Karpas-422 (cell line): ENCODE measurements around the gene RTN1. TPM values are rescaled to one million over a fixed set of nuclear protein-coding genes. Genes with fewer than 3 reads are reported as not detected.

Experiments used
- DNase-seq: peaks from one replicate; pipeline ENCODE4 v3.0.0-alpha.2; 2015
- H2AFZ ChIP-seq: fragments of 200-600 bp; sonication (generic); 2 replicates; pipeline ENCODE4 v1.6.1; 2014; ENCODE audit warnings: antibody characterized with exemption, low read length, mixed read lengths
- H3K27ac ChIP-seq: fragments of 200-600 bp; sonication (generic); 2 replicates; pipeline ENCODE4 v1.5.1; 2014; ENCODE audit warnings: mild to moderate bottlenecking, low read length, moderate library complexity
- H3K27me3 ChIP-seq: fragments of 200-600 bp; sonication (generic); 2 replicates; pipeline ENCODE4 v1.6.1; 2014; ENCODE audit warnings: low read length, mixed read lengths
- H3K36me3 ChIP-seq: fragments of 200-600 bp; sonication (generic); 2 replicates; pipeline ENCODE4 v1.6.1; 2014; ENCODE audit warnings: low read length, mixed read lengths; ENCODE audit not compliant: insufficient read depth
- H3K4me1 ChIP-seq: fragments of 200-600 bp; sonication (generic); 2 replicates; pipeline ENCODE4 v1.6.1; 2014; ENCODE audit warnings: mild to moderate bottlenecking, low read length, mixed read lengths
- H3K4me2 ChIP-seq: fragments of 200-600 bp; sonication (generic); 2 replicates; pipeline ENCODE4 v1.6.1; 2014; ENCODE audit warnings: low read length, low read depth, mild to moderate bottlenecking; ENCODE audit not compliant: poor library complexity, severe bottlenecking
- H3K4me3 ChIP-seq: fragments of 200-600 bp; sonication (generic); 2 replicates; pipeline ENCODE4 v1.5.1; 2014; ENCODE audit warnings: mild to moderate bottlenecking, antibody characterized with exemption, low read length, mixed read lengths
- H3K79me2 ChIP-seq: fragments of 200-600 bp; sonication (generic); 2 replicates; pipeline ENCODE4 v1.6.1; 2014; ENCODE audit warnings: mild to moderate bottlenecking, low read length, mixed read lengths
- H3K9ac ChIP-seq: fragments of 200-600 bp; sonication (generic); 2 replicates; pipeline ENCODE4 v1.6.0; 2014; ENCODE audit warnings: low read length
- H3K9me2 ChIP-seq: fragments of 200-600 bp; sonication (generic), shearing (Covaris generic); replicated peaks from 2 replicates; pipeline ENCODE4 v1.6.0; 2014; ENCODE audit warnings: mild to moderate bottlenecking, low read length, moderate library complexity; ENCODE audit not compliant: insufficient read depth
- H3K9me3 ChIP-seq: fragments of 300-700, 200-600 bp; sonication (generic); 2 replicates; pipeline ENCODE4 v1.6.1; 2014; ENCODE audit warnings: low read length, mixed read lengths
- H4K20me1 ChIP-seq: fragments of 200-600 bp; sonication (generic); 2 replicates; pipeline ENCODE4 v1.6.1; 2014; ENCODE audit warnings: mild to moderate bottlenecking, antibody characterized with exemption, low read length, low read depth; ENCODE audit not compliant: insufficient read depth
- total RNA-seq: library from RNA; depleted of rRNA; stranded (reverse); fragments of >200 nt; shearing (Covaris generic); gene quantifications from 2 replicates; pipeline ENCODE4 v1.2.3, GENCODE V29; 2014; ENCODE audit warnings: low replicate concordance

Gene RTN1
- total RNA-seq, 1 experiment from 2014 or later = not detected

GRCh38 chr14:59704054-59704645 is 166.4 kb downstream of the RTN1 start:
- H3K4me2 ChIP-seq = no peak overlapping the region
- H3K4me3 ChIP-seq = no peak overlapping the region
- no peaks in the 10 kb centered on the region for H3K36me3 ChIP-seq
- DNase-seq = no peak
- H3K4me1 ChIP-seq = no peaks in the 10 kb centered on the region
- H4K20me1 ChIP-seq = no peaks in the 10 kb centered on the region
- no peaks in the 10 kb centered on the region for H3K9me2 ChIP-seq
- peaks cover 4% of the 10 kb centered on the region for H3K27me3 ChIP-seq
- no peak overlapping the region for H3K9ac ChIP-seq
- no peak overlapping the region for H3K27ac ChIP-seq
- no peaks in the 10 kb centered on the region for H3K79me2 ChIP-seq
- no peak overlapping the region for H2AFZ ChIP-seq
- H3K9me3 ChIP-seq = peaks cover 8% of the 10 kb centered on the region

DNA sequence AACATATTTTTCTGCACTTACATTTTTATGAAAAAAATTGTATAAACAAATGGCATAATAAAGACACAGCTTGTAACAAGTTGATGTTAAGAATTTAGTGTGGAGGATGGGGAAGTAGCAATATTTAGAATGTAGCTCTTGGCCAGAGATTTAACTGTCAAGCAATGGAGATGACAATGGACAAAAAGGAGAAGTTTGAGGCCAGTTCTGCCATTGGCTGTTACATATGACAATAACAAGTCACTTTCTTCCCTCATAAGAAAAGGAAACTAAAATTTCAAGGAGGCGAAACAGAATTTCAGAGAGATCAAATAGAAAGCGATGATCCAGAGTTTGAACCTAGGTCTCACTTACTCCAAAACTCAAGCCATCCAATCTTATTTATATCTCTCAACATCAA is 171.1 kb downstream of the RTN1 start:
- no peak overlapping the region for H3K9ac ChIP-seq
- H3K4me3 ChIP-seq = no peak overlapping the region
- no peak overlapping the region for H3K4me2 ChIP-seq
- no peak for DNase-seq
- H3K4me1 ChIP-seq = no peaks in the 10 kb centered on the region
- H3K27me3 ChIP-seq = peaks cover 4% of the 10 kb centered on the region
- no peaks in the 10 kb centered on the region for H4K20me1 ChIP-seq
- H3K36me3 ChIP-seq = no peaks in the 10 kb centered on the region
- H2AFZ ChIP-seq = no peak overlapping the region
- H3K79me2 ChIP-seq = no peaks in the 10 kb centered on the region
- no peaks in the 10 kb centered on the region for H3K9me2 ChIP-seq
- peaks cover 8% of the 10 kb centered on the region for H3K9me3 ChIP-seq
- H3K27ac ChIP-seq = no peak overlapping the region

DNA sequence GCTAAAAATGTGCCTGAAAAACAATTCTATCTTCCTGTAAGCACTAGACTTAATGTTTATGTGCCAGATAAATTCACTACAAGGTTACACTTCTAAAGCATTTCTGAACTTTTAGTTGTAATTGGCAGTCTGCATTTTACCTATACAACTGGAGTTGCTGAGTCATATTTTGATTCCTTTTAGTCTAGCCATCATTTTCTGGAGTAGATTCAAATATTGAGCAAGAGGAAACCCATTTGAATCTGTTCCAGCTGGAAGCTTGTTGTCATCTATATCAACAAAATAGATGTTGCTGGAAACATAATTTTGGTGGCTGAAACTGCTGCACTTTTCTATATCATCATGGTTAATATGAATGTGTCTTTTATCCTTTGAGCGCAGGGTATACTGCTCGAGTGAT is 171.8 kb downstream of the RTN1 start:
- peaks cover 8% of the 10 kb centered on the region for H3K9me3 ChIP-seq
- H3K9me2 ChIP-seq = no peaks in the 10 kb centered on the region
- H3K27ac ChIP-seq = no peak overlapping the region
- no peak overlapping the region for H3K9ac ChIP-seq
- H3K36me3 ChIP-seq = no peaks in the 10 kb centered on the region
- H3K4me1 ChIP-seq = no peaks in the 10 kb centered on the region
- no peak overlapping the region for H3K4me3 ChIP-seq
- H3K79me2 ChIP-seq = no peaks in the 10 kb centered on the region
- no peak for DNase-seq
- peaks cover 4% of the 10 kb centered on the region for H3K27me3 ChIP-seq
- H3K4me2 ChIP-seq = no peak overlapping the region
- H2AFZ ChIP-seq = no peak overlapping the region
- H4K20me1 ChIP-seq = no peaks in the 10 kb centered on the region

DNA sequence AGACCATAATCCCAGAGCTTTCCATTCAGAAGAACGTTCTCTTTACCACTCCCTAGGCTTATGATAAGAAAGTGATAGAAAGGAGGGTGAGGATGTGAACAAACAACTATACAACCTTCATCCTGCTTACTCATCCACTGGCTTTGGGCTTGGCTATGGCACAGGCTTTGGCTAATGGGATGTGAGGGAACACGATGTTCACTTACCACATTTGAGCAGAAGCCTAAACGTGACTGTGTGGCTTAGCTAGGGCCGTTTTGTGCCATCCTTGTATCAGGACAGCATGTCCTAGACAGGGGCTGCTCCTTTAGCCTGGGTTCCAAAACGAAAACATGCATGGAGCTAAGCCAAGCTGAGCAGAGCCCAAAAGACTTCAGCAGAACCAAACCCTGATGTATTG is 175.4 kb downstream of the RTN1 start:
- Histone ChIP-seq H4K20me1 (no peaks in the 10 kb centered on the region), H3K9me2 (no peaks in the 10 kb centered on the region), H3K27ac (no peak overlapping the region), H2AFZ (no peak overlapping the region), H3K4me3 (no peak overlapping the region), H3K36me3 (no peaks in the 10 kb centered on the region), H3K79me2 (no peaks in the 10 kb centered on the region), H3K4me1 (no peaks in the 10 kb centered on the region), H3K27me3 (no peaks in the 10 kb centered on the region; the same call in 1 of the 2 replicates), H3K4me2 (no peak overlapping the region), H3K9ac (no peak overlapping the region), H3K9me3 (no peaks in the 10 kb centered on the region)
- no peak for DNase-seq

DNA sequence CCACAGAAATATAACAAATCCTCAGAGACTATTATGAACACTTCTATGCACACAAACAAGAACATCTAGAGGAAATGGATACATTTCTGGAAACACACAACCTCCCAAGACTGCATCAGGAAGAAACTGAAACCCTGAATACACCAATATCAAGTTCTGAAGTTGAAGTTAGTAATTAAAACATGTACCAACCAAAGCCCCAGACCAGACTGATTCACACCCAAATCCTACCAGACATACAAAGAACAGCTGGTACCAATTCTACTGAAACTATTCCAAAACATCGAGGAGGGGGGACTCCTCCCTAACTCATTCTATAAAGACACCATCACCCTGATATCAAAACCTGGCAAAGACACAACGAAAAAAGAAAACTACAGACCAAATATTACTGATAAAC is 179.3 kb downstream of the RTN1 start:
- no peaks in the 10 kb centered on the region for H3K36me3 ChIP-seq
- H3K9me3 ChIP-seq = no peaks in the 10 kb centered on the region
- no peak overlapping the region for H3K9ac ChIP-seq
- H3K4me3 ChIP-seq = no peak overlapping the region
- no peak overlapping the region for H3K27ac ChIP-seq
- H3K9me2 ChIP-seq = no peaks in the 10 kb centered on the region
- no peak for DNase-seq
- H4K20me1 ChIP-seq = no peaks in the 10 kb centered on the region
- no peak overlapping the region for H3K4me2 ChIP-seq
- H3K79me2 ChIP-seq = no peaks in the 10 kb centered on the region
- no peak overlapping the region for H2AFZ ChIP-seq
- H3K27me3 ChIP-seq = no peaks in the 10 kb centered on the region
- H3K4me1 ChIP-seq = no peaks in the 10 kb centered on the region

DNA sequence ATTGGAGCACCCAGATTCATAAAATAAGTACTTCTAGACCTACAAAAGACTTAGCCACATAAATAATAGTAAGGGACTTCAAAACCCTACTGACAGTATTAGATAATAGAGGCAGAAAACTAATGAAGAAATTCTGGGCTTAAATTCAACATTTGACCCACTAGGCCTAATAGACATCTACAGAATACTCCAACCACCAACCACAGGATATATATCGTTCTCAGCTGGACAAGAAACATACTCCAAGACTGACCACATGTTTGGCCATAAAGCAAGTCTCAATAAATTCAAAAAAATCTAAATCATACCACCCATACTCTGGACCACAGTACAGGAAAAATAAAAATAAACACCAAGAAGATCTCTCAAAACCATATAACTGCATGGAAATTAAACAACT is 180.2 kb downstream of the RTN1 start:
- DNase-seq = no peak
- Histone ChIP-seq H3K27ac (no peak overlapping the region), H3K4me1 (no peaks in the 10 kb centered on the region), H3K9me2 (no peaks in the 10 kb centered on the region), H3K27me3 (no peaks in the 10 kb centered on the region), H3K9me3 (no peaks in the 10 kb centered on the region), H3K36me3 (no peaks in the 10 kb centered on the region), H3K4me2 (no peak overlapping the region), H4K20me1 (no peaks in the 10 kb centered on the region), H2AFZ (no peak overlapping the region), H3K9ac (no peak overlapping the region), H3K4me3 (no peak overlapping the region), H3K79me2 (no peaks in the 10 kb centered on the region)

DNA sequence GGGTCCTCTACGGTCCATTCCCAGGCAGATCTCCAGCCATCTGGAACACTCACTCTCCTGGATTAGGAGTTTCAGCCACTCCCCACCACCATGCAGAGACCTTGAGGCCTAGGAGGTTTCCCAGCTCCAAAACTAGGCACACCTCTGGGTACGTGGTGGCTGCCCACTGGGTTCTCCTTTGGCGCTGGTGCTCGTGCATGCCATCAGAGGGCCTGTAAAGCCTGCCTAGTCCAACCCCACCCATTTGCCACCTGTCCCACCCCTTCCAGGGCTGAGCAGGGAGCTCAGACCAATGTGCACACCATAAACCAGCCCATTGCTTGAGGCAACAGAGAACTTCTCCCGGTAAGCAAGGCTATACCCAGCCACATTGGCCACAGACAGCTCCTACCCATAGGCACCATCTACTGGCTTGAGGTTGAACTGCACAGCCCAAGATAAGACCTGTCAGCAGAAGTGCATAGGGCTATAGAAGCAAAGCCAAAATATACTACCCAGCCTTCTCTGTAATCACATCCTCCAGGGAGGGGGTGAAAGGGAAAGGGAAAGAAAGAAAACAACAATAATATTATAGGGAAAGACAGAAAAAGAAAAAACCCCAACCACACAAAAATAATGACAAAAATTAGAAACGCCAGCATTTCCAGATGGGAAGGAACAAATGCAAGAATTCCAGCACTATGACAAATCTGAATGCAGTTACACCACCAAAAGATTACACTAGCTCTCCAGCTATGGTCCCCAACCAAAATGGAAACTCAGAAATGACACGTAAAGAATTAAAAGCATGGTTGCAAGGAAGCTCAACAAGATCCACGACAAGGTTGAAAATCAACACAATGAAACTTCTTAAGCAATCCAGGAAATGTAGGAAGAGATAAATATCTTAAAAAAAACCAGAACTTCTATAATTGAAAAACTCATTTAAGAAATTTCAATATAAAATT is 182.1 kb downstream of the RTN1 start:
- Histone ChIP-seq H4K20me1 (no peaks in the 10 kb centered on the region), H3K79me2 (no peaks in the 10 kb centered on the region)

GRCh38 chr14:59687663-59688062 is 182.9 kb downstream of the RTN1 start:
- Histone ChIP-seq H3K27me3 (no peaks in the 10 kb centered on the region; the same call in 1 of the 2 replicates), H3K4me1 (no peaks in the 10 kb centered on the region), H3K4me3 (no peak overlapping the region), H3K36me3 (no peaks in the 10 kb centered on the region), H3K79me2 (no peaks in the 10 kb centered on the region), H3K27ac (no peak overlapping the region), H3K9ac (no peak overlapping the region), H3K9me3 (no peaks in the 10 kb centered on the region), H3K9me2 (no peaks in the 10 kb centered on the region), H3K4me2 (no peak overlapping the region), H4K20me1 (no peaks in the 10 kb centered on the region), H2AFZ (no peak overlapping the region)
- DNase-seq = no peak

More for the DNA sequence above, 182.1 kb downstream of the RTN1 start:
- peak; percentile 88 for DNase-seq
- Histone ChIP-seq H3K4me1 (no peaks in the 10 kb centered on the region), H3K27me3 (no peaks in the 10 kb centered on the region), H3K27ac (no peak overlapping the region), H3K9me2 (no peaks in the 10 kb centered on the region), H2AFZ (no peak overlapping the region), H3K9me3 (no peaks in the 10 kb centered on the region), H3K4me3 (no peak overlapping the region), H3K9ac (no peak overlapping the region), H3K4me2 (no peak overlapping the region), H3K36me3 (no peaks in the 10 kb centered on the region)
